Measurements from ENCODE around the gene DTX3L.

Gene DTX3L

GRCh38 chr3:122598151-122598550 is 34.0 kb downstream of the DTX3L start:
- DNase-seq (ENCODE audit: low read depth) = no peak
- H3K4me3 ChIP-seq (ENCODE audit: low read depth, low read length) = no peak overlapping the region

GRCh38 chr3:122598556-122598955 is 34.4 kb downstream of the DTX3L start:
- H3K4me3 ChIP-seq (ENCODE audit: low read depth, low read length) = no peak overlapping the region
- DNase-seq (ENCODE audit: low read depth) = no peak

DNA sequence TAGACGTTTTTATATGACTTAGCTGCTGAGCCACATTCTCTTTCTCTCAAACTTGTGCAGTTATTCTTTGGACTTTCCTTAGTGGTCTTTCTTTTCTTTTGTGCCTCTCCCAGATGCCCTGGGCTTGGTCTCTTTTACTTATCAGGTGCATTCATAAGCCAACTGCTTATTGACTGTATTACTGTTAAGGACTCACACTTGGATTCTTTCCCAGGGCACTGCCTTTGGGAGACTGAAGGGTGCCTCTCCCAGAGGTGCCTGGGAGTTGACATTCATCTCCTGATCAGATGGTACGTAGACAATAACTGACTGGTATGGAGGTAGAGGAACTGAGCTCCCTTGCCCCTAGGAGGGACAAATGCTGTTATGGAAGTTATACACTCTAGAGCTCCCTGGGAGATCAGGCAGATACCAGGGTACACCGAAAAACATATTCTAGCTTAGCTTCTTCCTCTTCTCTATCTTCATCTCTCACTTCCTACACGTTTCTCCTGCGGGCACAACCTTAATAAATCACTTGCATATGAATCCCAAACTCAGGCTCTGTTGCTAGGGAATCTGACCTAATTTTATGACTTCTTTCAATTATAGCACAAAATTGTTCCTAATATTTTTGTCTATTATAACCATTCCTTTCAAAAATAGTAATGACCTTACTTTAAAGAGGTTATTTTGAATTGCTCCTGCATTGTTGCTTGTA is 38.0 kb downstream of the DTX3L start:
- no peak for DNase-seq (ENCODE audit: low read depth)
- no peak overlapping the region for H3K4me3 ChIP-seq (ENCODE audit: low read depth, low read length)

GRCh38 chr3:122603056-122603455 is 38.9 kb downstream of the DTX3L start:
- no peak for DNase-seq (ENCODE audit: low read depth)
- H3K4me3 ChIP-seq (ENCODE audit: low read depth, low read length) = no peak overlapping the region

DNA sequence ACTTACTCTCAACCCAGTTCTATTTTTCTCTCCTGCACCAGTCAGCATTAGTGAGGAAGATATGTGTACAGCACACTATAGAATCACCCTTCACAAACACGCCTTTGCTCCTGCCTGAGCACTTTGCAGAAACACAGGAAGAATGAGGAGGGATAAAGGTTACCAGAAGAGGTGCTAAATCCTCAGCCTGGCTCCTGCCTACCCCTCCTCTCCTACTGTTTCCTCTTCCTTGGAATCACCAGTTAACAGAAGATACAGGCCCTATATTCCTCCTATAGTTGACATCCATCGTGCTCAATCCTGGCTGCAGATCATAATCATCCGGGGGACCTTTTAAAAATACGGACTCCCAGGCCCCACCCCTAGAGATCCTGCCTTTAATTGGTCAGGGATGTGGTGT is 42.2 kb downstream of the DTX3L start:
- no peak overlapping the region for H3K4me3 ChIP-seq (ENCODE audit: low read depth, low read length)
- no peak for DNase-seq (ENCODE audit: low read depth)

- DNase-seq (ENCODE audit: low read depth) = no peak
- H3K4me3 ChIP-seq (ENCODE audit: low read depth, low read length) = no peak overlapping the region
Measured at GRCh38 chr3:122608916-122609315, 44.8 kb downstream of the DTX3L start.

DNA sequence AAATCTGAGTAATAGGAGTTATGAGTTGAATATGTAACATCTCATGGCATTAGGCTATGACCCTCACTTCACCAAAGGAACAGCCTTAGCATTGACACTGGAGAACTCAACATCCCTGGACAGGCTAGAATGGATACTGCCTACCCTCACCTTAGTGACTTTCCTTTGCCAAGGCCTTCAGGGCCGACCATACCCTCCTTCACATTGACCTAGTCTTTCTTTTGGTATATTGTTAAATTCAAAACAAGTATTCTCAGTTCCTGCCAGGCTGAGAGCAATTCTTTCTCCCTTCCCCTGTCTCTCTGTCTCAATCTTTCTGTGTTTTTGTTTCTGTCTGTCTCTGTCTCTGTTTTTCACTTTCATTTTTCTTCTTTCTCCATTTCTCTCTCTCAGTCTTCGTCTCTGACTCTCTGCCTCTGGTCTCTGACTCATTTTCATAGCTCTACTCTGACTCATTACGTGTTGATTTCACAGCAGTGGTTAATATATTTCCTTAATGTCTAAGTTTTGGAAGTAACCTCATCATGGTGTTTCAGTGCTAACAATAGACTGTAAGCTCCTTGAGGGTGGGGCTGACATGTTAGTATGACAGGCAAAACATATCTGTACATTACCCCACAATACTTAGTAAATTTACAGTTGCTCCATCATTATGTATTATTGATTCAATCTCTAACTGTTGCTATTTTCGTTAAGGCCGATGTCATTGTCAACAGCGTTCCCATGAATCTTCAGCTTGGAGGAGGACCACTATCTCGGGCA is 45.8 kb downstream of the DTX3L start:
- H3K4me3 ChIP-seq (ENCODE audit: low read depth, low read length) = no peak overlapping the region
- DNase-seq (ENCODE audit: low read depth) = peak; percentile 34

DNA sequence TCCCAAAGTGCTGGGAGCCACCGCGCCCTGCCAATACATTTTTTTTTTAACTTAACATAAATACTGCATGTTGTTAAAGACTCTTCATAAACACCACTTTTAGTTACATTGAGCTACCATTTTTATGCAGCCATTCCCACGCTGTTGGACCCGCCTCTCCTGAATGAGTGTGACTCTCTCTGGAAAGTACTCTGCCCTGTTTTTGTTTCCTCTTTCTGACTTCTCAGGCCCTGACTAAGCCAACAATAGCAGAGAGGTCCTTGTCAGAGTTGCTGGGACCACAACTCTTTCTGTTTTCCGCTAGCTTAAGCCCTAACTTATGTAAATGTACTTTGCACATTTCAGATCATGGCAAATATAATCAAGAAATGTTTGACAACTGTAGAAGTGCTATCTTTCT is 48.6 kb downstream of the DTX3L start:
- H3K4me3 ChIP-seq (ENCODE audit: low read depth, low read length) = no peak overlapping the region
- no peak for DNase-seq (ENCODE audit: low read depth)

GRCh38 chr3:122615303-122615702 is 51.2 kb downstream of the DTX3L start:
- H3K4me3 ChIP-seq (ENCODE audit: low read depth, low read length) = no peak overlapping the region
- DNase-seq (ENCODE audit: low read depth) = no peak

DNA sequence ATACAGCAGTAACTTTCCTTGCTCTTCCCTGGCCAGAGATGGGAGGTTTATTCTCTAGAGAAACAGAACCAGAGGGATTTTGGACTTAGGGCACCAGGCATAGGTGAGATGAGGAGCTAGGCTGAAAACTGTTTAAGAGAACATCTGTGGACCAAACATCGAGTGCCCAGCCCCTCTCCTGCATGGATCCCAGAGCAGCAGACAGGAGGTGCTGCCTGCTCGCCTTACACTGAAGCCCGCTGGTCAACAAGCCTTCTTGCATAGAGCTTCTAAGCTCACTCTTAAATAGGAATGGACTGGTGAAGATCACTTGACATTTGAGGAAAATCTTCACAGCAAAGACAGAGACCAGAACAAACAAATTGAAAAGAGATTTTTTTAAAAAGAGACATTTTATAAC is 54.5 kb downstream of the DTX3L start:
- no peak overlapping the region for H3K4me3 ChIP-seq (ENCODE audit: low read depth, low read length)
- no peak for DNase-seq (ENCODE audit: low read depth)

DNA sequence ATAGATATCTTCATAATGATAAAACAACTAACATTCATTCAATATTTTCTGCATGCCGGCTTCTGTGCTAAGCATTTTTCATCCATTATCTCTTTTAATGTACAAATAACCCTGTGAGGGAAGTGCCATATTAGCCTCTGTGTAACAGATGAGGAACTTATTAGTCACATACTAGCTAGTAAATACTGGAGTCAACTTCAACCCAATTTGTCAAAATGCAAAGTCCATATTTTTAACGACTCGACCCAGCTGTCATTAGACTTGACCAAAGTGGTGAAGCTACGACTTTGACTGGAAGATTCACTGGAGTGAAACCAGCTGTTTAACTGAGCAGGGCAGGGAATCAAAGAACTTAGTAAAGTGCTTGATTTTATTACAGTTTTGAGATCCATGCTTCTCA is 54.9 kb downstream of the DTX3L start:
- DNase-seq (ENCODE audit: low read depth) = no peak
- H3K4me3 ChIP-seq (ENCODE audit: low read depth, low read length) = no peak overlapping the region

GRCh38 chr3:122620399-122620798 is 56.3 kb downstream of the DTX3L start:
- no peak overlapping the region for H3K4me3 ChIP-seq (ENCODE audit: low read depth, low read length)
- no peak for DNase-seq (ENCODE audit: low read depth)

DNA sequence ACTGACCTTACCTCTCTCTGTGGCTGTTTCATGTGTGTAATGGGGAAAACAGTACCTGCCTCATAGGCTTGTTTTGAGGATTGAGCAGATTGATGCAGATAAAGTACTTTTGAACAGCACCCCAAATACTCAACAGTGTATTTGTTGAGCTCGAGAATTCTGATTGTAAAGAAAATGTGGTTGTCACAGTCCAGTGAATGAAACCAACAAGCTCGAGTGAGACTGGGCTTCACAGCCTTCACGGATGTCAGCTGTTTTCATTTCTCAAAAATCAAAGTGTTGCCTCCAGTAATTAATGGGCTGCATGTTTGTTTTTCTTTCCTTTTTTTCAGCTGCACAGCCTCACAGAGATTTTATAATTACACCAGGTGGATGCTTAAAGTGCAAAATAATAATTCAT is 57.0 kb downstream of the DTX3L start:
- DNase-seq (ENCODE audit: low read depth) = no peak
- no peak overlapping the region for H3K4me3 ChIP-seq (ENCODE audit: low read depth, low read length)

DNA sequence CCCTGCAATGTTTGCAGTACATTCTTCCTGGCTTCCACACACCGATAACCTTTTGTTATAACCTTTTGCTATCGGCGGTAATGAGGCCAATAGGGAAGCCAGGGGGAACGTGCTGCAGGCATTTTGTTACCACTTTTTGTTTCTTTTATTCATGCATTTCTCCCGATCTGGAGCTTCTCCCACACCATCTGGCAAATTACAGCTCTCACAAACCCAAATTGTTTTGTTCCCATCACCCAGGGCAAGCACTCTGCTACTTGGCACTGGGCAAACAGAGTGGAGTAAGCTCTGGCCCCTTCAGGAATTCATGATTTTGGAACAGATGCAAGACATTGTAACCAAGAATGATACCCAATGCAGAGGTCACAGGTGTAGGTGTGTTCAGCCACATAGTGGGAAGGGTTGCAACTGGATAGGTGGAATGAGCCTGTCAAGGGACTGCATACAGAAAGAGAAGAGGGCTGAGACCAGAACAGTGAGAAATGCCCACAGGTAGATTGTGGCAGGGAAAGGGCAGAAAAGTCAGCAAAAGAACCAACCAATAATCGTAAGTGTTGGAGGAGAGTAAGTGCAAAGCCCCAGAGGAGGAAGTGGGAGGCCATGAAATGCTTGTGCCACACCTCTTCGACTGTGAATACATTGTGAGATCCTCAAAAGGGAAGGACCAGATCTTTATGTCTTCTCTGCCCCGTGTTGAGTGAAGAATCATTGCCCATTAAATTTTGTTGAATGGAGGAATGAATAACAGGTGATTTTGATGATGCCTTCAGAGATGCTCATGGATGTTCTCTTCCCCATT is 59.1 kb downstream of the DTX3L start:
- H3K4me3 ChIP-seq (ENCODE audit: low read depth, low read length) = no peak overlapping the region
- no peak for DNase-seq (ENCODE audit: low read depth)

All from skeletal muscle cell (primary cell).